ENCODE data around the gene MFAP3L. TPM values are rescaled to one million over a fixed set of nuclear protein-coding genes. Genes with fewer than 3 reads are reported as not detected.

The MFAP3L gene
- total RNA-seq, 2 experiments from 2014 or later: 1.6 to 1.7 TPM

Other genes with a start within 250 kb of the MFAP3L start
- gene AADAT, start 63.6 kb upstream of the MFAP3L start, total RNA-seq: not detected